C4-2B (cell line): ENCODE results near the gene ZDHHC24.

ENCODE experiments used
- CTCF ChIP-seq: fragments of 450-650 bp; conservative IDR thresholded peaks from 2 replicates; pipeline ENCODE4 v1.5.1; 2017; ENCODE audit warnings: mild to moderate bottlenecking
- ZFX ChIP-seq: fragments of 450-650 bp; IDR thresholded peaks from 2 replicates; pipeline ENCODE4 v1.6.1; 2017

GRCh38 chr11:66493130-66493529 is 52.7 kb downstream of the ZDHHC24 start:
- TF ChIP-seq CTCF = no peak
- TF ChIP-seq ZFX = no peak
